Kidney epithelial cell (primary cell): ENCODE measurements around the gene LPIN3. TPM values are rescaled to one million over a fixed set of nuclear protein-coding genes. Genes with fewer than 3 reads are reported as not detected.

ENCODE experiments used
- DNase-seq: peaks from one replicate; pipeline ENCODE4 v3.0.0-alpha.2; 2010; ENCODE audit warnings: low read depth
- H3K27me3 ChIP-seq: 2 replicates; pipeline ENCODE4 v1.6.0; 2011; ENCODE audit warnings: low read length; ENCODE audit not compliant: control insufficient read depth, insufficient read depth
- H3K36me3 ChIP-seq: 2 replicates; pipeline ENCODE4 v1.5.1; 2011; ENCODE audit warnings: low read length; ENCODE audit not compliant: control insufficient read depth, insufficient read depth
- H3K4me3 ChIP-seq: 2 replicates; pipeline ENCODE4 v1.5.1; 2011; ENCODE audit warnings: low read depth, mild to moderate bottlenecking, control low read depth, low read length
- CTCF ChIP-seq: IDR thresholded peaks from 2 replicates; pipeline ENCODE4 v1.5.1; 2011; ENCODE audit warnings: mild to moderate bottlenecking, moderate library complexity, low read length, control low read depth, inconsistent platforms; ENCODE audit not compliant: insufficient read depth, poor library complexity, severe bottlenecking
- total RNA-seq: library from RNA; depleted of rRNA; stranded (reverse); fragments of >200 nt; gene quantifications from 2 replicates; pipeline ENCODE4 v1.2.3, GENCODE V29; 2015

Gene LPIN3
- total RNA-seq, 1 donor from 2014 or later, result 14.7 TPM

GRCh38 chr20:41380551-41381193 lies 40.1 kb downstream of the LPIN3 start:
- no peak for DNase-seq
- Histone ChIP-seq H3K27me3 (peaks cover 16% of the 10 kb centered on the region), H3K4me3 (no peak overlapping the region), H3K36me3 (no peaks in the 10 kb centered on the region)
- no peak for TF ChIP-seq CTCF

- TF ChIP-seq CTCF, result no peak
- Histone ChIP-seq H3K27me3 (peaks cover 7% of the 10 kb centered on the region), H3K4me3 (no peak overlapping the region), H3K36me3 (no peaks in the 10 kb centered on the region)
- no peak for DNase-seq
Measured at GRCh38 chr20:41382791-41383305, 42.2 kb downstream of the LPIN3 start.

GRCh38 chr20:41386502-41387427 lies 46.1 kb downstream of the LPIN3 start:
- no peak for TF ChIP-seq CTCF
- no peak for DNase-seq
- Histone ChIP-seq H3K4me3 (no peak overlapping the region), H3K36me3 (no peaks in the 10 kb centered on the region), H3K27me3 (peaks cover 2% of the 10 kb centered on the region)

GRCh38 chr20:41387444-41387851 lies 46.8 kb downstream of the LPIN3 start:
- no peak for TF ChIP-seq CTCF
- H3K27me3 ChIP-seq, result peaks cover 2% of the 10 kb centered on the region
- no peaks in the 10 kb centered on the region for H3K36me3 ChIP-seq
- DNase-seq, result no peak
- H3K4me3 ChIP-seq, result no peak overlapping the region

GRCh38 chr20:41390889-41391288 lies 50.3 kb downstream of the LPIN3 start:
- TF ChIP-seq CTCF, result no peak
- H3K4me3 ChIP-seq, result no peak overlapping the region
- H3K36me3 ChIP-seq, result no peaks in the 10 kb centered on the region
- no peaks in the 10 kb centered on the region for H3K27me3 ChIP-seq
- DNase-seq, result no peak
